GM19099 (cell line): ENCODE data around the gene GHRHR.

Experiments used
- POLR2A ChIP-seq: IDR thresholded peaks from 3 replicates; pipeline ENCODE4 v1.6.1; 2011; ENCODE audit warnings: low read depth; ENCODE audit not compliant: insufficient read length; ENCODE audit errors: extremely low read depth

GHRHR gene

GRCh38 chr7:30963842-30964241 lies at the start of gene GHRHR:
GHRHR (plus strand) TSS chr7:30963953; CDS start chr7:30964069, 116 bp downstream.
- no peak for TF ChIP-seq POLR2A

- no peak for TF ChIP-seq POLR2A
These were observed 49.2 kb upstream of the GHRHR start for GRCh38 chr7:30914596-30914995.

- TF ChIP-seq POLR2A, result no peak
These were observed 48.6 kb upstream of the GHRHR start for GRCh38 chr7:30915005-30915601.

GRCh38 chr7:30915751-30916150 lies 48.0 kb upstream of the GHRHR start:
- TF ChIP-seq POLR2A, result no peak

- no peak for TF ChIP-seq POLR2A
These were observed 47.5 kb upstream of the GHRHR start for GRCh38 chr7:30916255-30916654.

- TF ChIP-seq POLR2A, result no peak
These were observed 47.0 kb upstream of the GHRHR start for GRCh38 chr7:30916767-30917166.

GRCh38 chr7:30917216-30917893 lies 46.4 kb upstream of the GHRHR start:
- no peak for TF ChIP-seq POLR2A

- TF ChIP-seq POLR2A, result no peak
These were observed 45.1 kb upstream of the GHRHR start for GRCh38 chr7:30918676-30919075.

GRCh38 chr7:30920021-30920583 lies 43.7 kb upstream of the GHRHR start:
- TF ChIP-seq POLR2A, result no peak

GRCh38 chr7:30920584-30921539 lies 42.9 kb upstream of the GHRHR start:
- TF ChIP-seq POLR2A, result no peak

- no peak for TF ChIP-seq POLR2A
These were observed 42.0 kb upstream of the GHRHR start for GRCh38 chr7:30921540-30922401.

GRCh38 chr7:30922596-30922995 lies 41.2 kb upstream of the GHRHR start:
- no peak for TF ChIP-seq POLR2A

- no peak for TF ChIP-seq POLR2A
These were observed 40.6 kb upstream of the GHRHR start for GRCh38 chr7:30923009-30923773.
